ENCODE results near the gene ACAN.

ACAN gene

DNA sequence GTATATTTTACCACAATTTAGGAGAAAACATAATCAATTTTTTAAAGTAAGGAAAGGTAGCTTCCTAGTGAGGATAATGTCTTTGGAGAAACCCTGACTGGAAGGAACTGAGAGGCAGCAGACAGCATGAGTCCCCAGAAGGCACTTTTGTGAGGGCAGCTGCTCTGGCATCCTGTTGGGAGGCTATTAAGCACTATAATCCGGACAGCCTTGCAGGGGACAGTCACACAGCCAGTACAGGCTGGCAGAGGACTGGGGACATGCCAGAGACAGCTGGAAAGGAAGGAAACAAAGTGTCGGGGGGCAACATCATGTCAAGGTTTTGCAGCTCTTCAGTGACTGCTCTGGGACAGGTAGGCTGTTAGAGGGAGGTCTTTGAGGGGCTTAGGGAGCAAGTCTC is 15.7 kb downstream of the ACAN start:
- no peak overlapping the region for H3K4me3 Mint-ChIP-seq
- no peaks in the 10 kb centered on the region for H3K9me3 Mint-ChIP-seq (ENCODE audit: low read depth)
- H3K4me1 Mint-ChIP-seq (ENCODE audit: low read depth): no peaks in the 10 kb centered on the region
- peaks cover 15% of the 10 kb centered on the region for H3K27me3 Mint-ChIP-seq
- H3K27ac Mint-ChIP-seq: no peak overlapping the region
- H3K36me3 Mint-ChIP-seq: no peaks in the 10 kb centered on the region

DNA sequence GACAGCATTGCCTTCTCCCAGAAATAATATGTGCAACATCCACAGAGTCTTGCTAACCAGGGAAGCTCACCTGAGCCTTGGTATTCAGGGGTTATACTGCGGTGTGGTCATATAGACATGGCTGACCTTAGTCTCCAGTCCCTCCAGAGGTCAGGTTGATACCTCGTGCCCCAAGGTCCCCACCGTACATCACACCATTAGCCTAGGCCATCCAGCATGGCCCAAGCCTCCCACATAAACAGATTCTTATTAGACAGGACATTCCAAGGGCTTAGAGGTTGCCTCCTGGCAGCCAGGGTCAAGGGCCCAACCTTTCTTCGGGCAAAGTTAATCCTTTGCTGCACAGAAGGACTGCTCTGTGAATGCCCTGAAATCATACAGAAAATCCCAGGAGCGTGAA is 18.8 kb downstream of the ACAN start:
- no peak overlapping the region for H3K4me3 Mint-ChIP-seq
- H3K9me3 Mint-ChIP-seq (ENCODE audit: low read depth): no peaks in the 10 kb centered on the region
- H3K27me3 Mint-ChIP-seq: peaks cover 19% of the 10 kb centered on the region
- no peaks in the 10 kb centered on the region for H3K36me3 Mint-ChIP-seq
- no peak overlapping the region for H3K27ac Mint-ChIP-seq
- no peaks in the 10 kb centered on the region for H3K4me1 Mint-ChIP-seq (ENCODE audit: low read depth)

DNA sequence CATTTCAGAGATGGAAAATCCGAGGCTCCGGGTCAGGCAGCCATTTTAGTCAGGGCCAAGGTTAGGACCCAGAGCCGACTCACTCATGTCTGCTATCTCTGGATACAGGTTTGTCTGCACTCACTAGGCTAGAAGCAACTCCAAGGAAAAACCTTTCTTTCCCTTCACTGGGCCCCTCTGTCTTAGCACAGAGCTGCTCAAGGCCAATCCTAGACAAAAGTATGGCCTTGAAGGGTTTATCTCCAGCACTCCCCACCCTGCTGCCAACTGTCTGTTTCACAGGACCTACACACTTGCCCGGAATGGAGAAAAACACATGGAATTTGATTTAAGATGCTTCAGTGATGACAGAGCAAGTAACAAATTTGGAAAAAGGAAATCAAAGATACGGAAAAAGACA is 25.6 kb downstream of the ACAN start:
- no peaks in the 10 kb centered on the region for H3K4me1 Mint-ChIP-seq (ENCODE audit: low read depth)
- no peaks in the 10 kb centered on the region for H3K36me3 Mint-ChIP-seq
- H3K27ac Mint-ChIP-seq: no peak overlapping the region
- no peaks in the 10 kb centered on the region for H3K9me3 Mint-ChIP-seq (ENCODE audit: low read depth)
- no peak overlapping the region for H3K4me3 Mint-ChIP-seq
- peaks cover 4% of the 10 kb centered on the region for H3K27me3 Mint-ChIP-seq

DNA sequence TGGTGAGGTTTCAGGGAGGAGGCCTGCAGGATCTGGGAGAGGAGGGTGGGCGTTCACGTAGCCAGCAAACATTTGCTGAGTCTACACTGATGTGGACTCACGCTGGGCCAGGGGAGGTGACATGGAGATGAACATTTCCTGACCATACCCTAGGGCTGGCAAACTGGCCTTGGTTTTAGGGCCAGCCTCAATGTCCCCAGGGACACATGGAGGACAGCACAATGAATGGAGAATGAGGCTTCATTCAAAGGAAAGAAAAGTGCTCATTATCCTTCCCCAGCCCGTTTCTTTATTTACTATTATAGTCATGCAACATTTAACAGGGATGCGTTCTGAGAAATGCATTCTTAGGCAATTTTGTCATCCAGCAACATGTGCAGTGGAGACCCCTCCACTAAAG is 26.8 kb downstream of the ACAN start:
- Mint-ChIP-seq H3K4me3 (no peak overlapping the region), H3K27me3 (peaks cover 4% of the 10 kb centered on the region), H3K36me3 (no peaks in the 10 kb centered on the region), H3K27ac (no peak overlapping the region), H3K4me1 (ENCODE audit: low read depth) (no peaks in the 10 kb centered on the region), H3K9me3 (ENCODE audit: low read depth) (no peaks in the 10 kb centered on the region)

DNA sequence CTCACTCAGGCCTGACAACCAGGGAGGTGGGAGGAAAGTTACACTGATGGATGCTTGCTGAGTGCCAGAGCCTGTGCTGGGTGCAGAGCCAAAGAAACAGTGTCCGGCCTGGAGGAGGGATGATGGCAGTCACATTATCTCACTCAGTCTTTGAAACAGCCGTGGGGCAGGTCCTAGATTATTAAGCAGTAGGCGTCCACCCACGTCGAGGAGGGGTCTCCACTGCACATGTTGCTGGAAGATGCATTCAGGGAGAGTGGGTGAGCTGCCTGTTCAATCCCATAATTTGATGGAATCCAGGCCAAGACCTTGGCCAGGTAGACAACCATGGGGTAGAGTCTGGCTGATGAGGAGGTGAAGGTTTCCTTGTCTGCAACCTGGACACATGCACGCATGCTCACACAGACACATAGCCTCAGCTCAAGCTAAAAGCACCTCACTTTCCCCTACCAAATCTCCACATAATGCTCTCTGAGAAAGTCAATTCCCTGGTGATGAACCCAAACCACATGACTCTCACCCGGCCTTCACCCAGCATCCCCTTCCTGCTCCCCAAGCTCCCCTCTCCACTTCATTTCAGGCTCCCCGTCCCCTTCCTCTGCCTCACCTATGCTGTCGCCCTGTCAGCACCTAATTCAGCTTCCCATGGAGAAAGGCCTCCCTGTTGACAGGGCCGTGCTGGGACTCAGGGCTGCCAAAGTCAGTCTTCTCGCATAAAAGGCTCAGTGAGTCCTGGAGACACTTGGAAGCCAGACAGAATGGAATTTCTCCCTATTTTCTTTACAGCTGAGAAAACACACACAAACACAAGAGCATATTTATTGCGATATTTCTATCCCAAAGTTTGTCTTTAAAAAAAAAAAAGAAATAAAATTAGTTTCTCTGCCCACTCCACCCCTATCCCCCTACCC is 29.8 kb downstream of the ACAN start:
- H3K9me3 Mint-ChIP-seq (ENCODE audit: low read depth): no peaks in the 10 kb centered on the region
- H3K36me3 Mint-ChIP-seq: no peaks in the 10 kb centered on the region
- no peaks in the 10 kb centered on the region for H3K4me1 Mint-ChIP-seq (ENCODE audit: low read depth)
- no peaks in the 10 kb centered on the region for H3K27me3 Mint-ChIP-seq
- no peak overlapping the region for H3K27ac Mint-ChIP-seq
- H3K4me3 Mint-ChIP-seq: no peak overlapping the region

DNA sequence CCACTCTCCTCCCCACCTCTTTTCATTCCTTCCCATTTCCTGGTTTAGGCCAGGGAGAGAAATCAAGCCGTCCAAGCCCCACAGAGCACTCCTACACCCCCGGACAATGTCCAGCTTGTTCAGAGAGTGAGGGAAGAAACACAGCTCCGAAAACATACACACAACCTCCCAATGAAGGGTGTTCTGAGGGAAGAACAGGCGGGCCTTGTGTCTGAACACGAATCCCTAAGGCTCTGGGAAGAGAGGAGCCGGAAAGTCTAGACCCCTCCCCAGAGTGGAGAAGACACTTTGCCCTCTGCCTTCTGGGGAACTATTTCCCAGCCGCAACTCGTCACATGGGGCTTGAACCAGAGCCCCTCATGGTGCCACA is 30.5 kb downstream of the ACAN start:
- no peak overlapping the region for H3K27ac Mint-ChIP-seq

DNA sequence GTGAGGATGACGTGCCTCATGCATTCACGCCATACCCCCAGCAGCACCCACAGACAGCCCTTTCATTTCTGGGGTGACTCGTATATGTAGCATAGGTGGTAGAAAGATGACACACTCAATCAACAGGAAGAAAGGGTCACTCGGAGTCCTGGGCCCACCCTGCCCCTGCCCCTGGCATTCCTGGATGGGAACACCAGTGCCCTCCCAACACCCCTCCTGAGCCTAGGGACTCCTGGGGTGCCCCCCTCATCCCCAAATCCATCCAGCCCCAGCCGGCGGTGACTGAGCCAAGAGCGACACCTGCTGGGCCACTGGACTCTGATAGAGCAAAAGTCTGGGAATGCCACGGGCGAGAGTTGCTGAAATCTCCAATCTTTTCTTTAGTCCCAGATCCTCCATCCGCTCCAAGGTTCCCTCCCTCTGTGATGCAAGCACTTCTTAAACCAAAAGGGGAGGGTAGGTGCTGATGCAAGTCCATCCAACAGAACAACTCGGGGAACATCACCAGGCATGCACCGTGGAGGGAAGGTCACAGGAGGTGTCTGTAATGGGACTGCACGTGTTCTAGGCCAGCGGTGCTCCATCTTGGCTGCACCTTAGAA is 31.1 kb downstream of the ACAN start:
- Mint-ChIP-seq H3K4me3 (no peak overlapping the region), H3K4me1 (ENCODE audit: low read depth) (no peaks in the 10 kb centered on the region)

More for the DNA sequence above, 30.5 kb downstream of the ACAN start:
- no peaks in the 10 kb centered on the region for H3K36me3 Mint-ChIP-seq
- no peaks in the 10 kb centered on the region for H3K4me1 Mint-ChIP-seq (ENCODE audit: low read depth)
- H3K27me3 Mint-ChIP-seq: no peaks in the 10 kb centered on the region
- H3K4me3 Mint-ChIP-seq: no peak overlapping the region
- H3K9me3 Mint-ChIP-seq (ENCODE audit: low read depth): no peaks in the 10 kb centered on the region

DNA sequence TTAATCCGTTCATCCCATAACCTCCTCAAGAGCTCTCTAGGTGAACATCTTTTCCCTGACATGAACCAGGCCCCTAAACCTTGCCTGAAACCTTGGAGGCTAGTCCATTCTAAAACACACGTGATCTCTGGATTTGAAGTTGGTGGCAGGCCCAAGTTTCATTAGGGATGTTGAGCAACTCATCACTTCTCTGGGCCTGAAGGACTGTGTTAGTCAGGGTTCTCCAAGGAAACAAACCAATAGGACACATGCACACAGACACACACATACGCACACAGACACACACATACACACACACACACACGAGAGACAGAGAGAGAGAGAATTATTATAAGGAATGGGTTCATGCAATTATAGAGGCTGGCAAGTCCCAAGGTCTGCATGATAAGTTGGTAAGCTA is 31.9 kb downstream of the ACAN start:
- Mint-ChIP-seq H3K27me3 (peaks cover 3% of the 10 kb centered on the region), H3K36me3 (no peaks in the 10 kb centered on the region), H3K27ac (no peak overlapping the region), H3K9me3 (ENCODE audit: low read depth) (no peaks in the 10 kb centered on the region), H3K4me1 (ENCODE audit: low read depth) (no peaks in the 10 kb centered on the region), H3K4me3 (no peak overlapping the region)

More for the DNA sequence above, 31.1 kb downstream of the ACAN start:
- no peak overlapping the region for H3K27ac Mint-ChIP-seq
- peaks cover under 1% of the 10 kb centered on the region for H3K27me3 Mint-ChIP-seq
- no peaks in the 10 kb centered on the region for H3K36me3 Mint-ChIP-seq
- no peaks in the 10 kb centered on the region for H3K9me3 Mint-ChIP-seq (ENCODE audit: low read depth)

DNA sequence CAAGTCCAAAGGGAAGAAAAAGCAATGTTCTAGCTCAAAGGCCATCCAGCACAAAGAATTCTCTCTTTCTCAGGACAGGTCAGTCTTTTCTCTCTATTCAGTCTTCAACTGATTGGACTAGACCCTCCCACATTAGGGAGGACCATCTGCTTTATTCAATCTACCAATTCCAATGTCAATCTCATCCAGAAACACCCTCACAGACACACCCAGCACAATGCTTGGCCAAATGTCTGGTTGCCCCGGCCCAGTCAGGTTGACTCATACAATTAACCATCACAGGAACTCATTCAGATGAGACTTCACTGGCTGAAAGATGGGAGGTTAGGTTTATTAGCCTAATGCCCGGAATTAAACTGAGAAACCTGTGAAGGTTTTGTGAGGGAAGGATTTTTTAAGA is 32.4 kb downstream of the ACAN start:
- Mint-ChIP-seq H3K4me1 (ENCODE audit: low read depth) (no peaks in the 10 kb centered on the region), H3K4me3 (no peak overlapping the region), H3K27ac (no peak overlapping the region), H3K9me3 (ENCODE audit: low read depth) (no peaks in the 10 kb centered on the region), H3K27me3 (peaks cover 3% of the 10 kb centered on the region), H3K36me3 (no peaks in the 10 kb centered on the region)

DNA sequence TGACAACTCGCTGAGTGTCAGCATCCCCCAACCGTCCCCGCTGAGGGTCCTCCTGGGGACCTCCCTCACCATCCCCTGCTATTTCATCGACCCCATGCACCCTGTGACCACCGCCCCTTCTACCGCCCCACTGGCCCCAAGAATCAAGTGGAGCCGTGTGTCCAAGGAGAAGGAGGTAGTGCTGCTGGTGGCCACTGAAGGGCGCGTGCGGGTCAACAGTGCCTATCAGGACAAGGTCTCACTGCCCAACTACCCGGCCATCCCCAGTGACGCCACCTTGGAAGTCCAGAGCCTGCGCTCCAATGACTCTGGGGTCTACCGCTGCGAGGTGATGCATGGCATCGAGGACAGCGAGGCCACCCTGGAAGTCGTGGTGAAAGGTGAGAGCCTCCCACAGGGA is 35.4 kb downstream of the ACAN start:
- H3K4me1 Mint-ChIP-seq (ENCODE audit: low read depth): no peaks in the 10 kb centered on the region
- no peaks in the 10 kb centered on the region for H3K36me3 Mint-ChIP-seq
- no peaks in the 10 kb centered on the region for H3K9me3 Mint-ChIP-seq (ENCODE audit: low read depth)
- no peak overlapping the region for H3K4me3 Mint-ChIP-seq
- H3K27ac Mint-ChIP-seq: no peak overlapping the region
- peaks cover 3% of the 10 kb centered on the region for H3K27me3 Mint-ChIP-seq

DNA sequence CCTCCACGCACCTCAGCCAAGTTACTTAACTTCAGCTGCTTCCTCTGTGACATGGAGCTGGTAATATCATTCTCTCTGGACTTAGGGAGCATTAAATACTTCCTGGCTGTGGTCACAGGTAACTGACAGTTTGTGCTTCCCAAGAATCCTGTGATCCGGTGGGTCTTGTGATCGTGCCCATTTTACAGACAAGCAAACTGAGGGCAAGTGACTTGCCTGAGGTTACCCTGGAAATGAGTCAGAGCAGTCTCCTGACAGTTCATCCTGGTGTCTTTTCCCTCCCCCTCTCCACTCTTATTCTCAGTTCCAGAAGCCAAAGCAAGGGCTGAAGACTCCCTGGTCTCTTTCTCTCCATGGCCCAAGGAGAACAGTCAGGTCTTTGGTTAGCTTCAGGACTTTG is 35.9 kb downstream of the ACAN start:
- Mint-ChIP-seq H3K36me3 (no peaks in the 10 kb centered on the region), H3K27ac (no peak overlapping the region), H3K9me3 (ENCODE audit: low read depth) (no peaks in the 10 kb centered on the region), H3K4me3 (no peak overlapping the region), H3K27me3 (peaks cover 3% of the 10 kb centered on the region), H3K4me1 (ENCODE audit: low read depth) (no peaks in the 10 kb centered on the region)

DNA sequence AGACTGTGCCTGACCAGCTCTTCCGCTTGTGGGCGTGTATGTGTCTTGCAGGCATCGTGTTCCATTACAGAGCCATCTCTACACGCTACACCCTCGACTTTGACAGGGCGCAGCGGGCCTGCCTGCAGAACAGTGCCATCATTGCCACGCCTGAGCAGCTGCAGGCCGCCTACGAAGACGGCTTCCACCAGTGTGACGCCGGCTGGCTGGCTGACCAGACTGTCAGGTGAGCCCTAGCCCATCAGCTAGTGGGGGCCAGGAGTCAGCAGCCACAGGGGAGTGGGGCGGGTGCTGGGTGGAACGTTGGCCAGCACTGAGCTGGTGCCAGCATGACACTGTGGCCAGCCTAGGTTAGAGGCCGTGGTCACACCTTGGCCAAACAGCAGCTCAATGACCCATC is 36.7 kb downstream of the ACAN start:
- Mint-ChIP-seq H3K4me3 (no peak overlapping the region), H3K36me3 (no peaks in the 10 kb centered on the region), H3K4me1 (ENCODE audit: low read depth) (peaks cover 2% of the 10 kb centered on the region), H3K9me3 (ENCODE audit: low read depth) (no peaks in the 10 kb centered on the region), H3K27ac (no peak overlapping the region), H3K27me3 (peaks cover 3% of the 10 kb centered on the region)

DNA sequence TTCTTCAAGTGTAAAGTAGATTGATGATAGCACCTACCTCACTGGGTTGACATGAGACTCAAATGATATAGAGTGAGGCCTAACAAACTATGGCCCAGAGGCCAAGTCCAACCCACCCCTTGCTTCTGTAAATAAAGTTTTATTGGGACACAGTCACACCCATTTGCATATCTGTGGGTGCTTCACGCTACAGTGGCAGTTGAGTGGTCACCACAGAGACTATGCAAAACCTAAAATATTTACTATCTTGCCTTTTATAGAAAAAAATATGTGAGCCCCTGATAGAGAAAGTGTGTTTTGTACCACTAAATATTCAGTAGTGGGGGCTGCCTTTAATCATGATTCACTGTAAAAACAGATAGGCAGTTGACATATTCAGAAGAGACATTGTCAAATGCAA is 38.0 kb downstream of the ACAN start:
- peaks cover 4% of the 10 kb centered on the region for H3K4me1 Mint-ChIP-seq (ENCODE audit: low read depth)
- no peaks in the 10 kb centered on the region for H3K9me3 Mint-ChIP-seq (ENCODE audit: low read depth)
- H3K36me3 Mint-ChIP-seq: no peaks in the 10 kb centered on the region
- H3K27ac Mint-ChIP-seq: no peak overlapping the region
- peaks cover 3% of the 10 kb centered on the region for H3K27me3 Mint-ChIP-seq
- H3K4me3 Mint-ChIP-seq: no peak overlapping the region

DNA sequence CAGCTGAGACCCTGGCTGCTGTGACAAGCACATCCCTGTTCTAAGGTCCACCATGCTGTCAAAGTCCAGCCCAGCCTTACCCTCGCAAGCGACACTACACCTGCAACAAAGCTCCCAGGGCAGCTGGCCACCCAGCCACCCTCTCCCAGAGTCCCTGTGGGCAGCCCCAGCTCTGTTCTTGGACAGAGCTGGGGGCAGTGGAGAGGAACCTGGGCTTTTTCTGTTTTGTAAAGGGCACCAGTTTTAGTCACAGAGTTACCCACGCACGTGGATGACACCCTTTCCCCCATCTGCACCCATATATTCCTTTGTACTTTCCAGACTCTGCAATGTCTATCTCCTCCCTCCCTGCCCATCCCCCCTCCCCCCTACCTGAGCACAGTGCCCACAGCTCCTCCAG is 38.9 kb downstream of the ACAN start:
- no peak overlapping the region for H3K27ac Mint-ChIP-seq
- peaks cover 3% of the 10 kb centered on the region for H3K27me3 Mint-ChIP-seq
- peaks cover 4% of the 10 kb centered on the region for H3K4me1 Mint-ChIP-seq (ENCODE audit: low read depth)
- H3K36me3 Mint-ChIP-seq: no peaks in the 10 kb centered on the region
- no peaks in the 10 kb centered on the region for H3K9me3 Mint-ChIP-seq (ENCODE audit: low read depth)
- no peak overlapping the region for H3K4me3 Mint-ChIP-seq

DNA sequence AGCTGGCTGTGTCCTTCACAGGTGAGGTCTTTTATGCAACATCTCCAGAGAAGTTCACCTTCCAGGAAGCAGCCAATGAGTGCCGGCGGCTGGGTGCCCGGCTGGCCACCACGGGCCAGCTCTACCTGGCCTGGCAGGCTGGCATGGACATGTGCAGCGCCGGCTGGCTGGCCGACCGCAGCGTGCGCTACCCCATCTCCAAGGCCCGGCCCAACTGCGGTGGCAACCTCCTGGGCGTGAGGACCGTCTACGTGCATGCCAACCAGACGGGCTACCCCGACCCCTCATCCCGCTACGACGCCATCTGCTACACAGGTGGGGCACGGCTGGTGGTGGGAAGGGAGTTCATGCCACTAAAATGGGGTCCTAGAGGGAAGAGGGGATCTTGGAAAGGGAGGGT is 40.1 kb downstream of the ACAN start:
- no peak overlapping the region for H3K27ac Mint-ChIP-seq
- H3K9me3 Mint-ChIP-seq (ENCODE audit: low read depth): no peaks in the 10 kb centered on the region
- H3K36me3 Mint-ChIP-seq: no peaks in the 10 kb centered on the region
- no peak overlapping the region for H3K4me3 Mint-ChIP-seq
- peaks cover 4% of the 10 kb centered on the region for H3K4me1 Mint-ChIP-seq (ENCODE audit: low read depth)
- H3K27me3 Mint-ChIP-seq: peaks cover 3% of the 10 kb centered on the region

Measured in activated naive CD8-positive, alpha-beta T cell (primary cell).